Upper lobe of left lung (tissue), 4 donors: Measurements from ENCODE around the gene TAMALIN.

Experiments used
- POLR2A ChIP-seq, 4 donors: fragments of 450-650 bp; IDR thresholded peaks; one replicate each; pipeline ENCODE4 v1.5.1; 2016 to 2017; ENCODE audit warnings: antibody characterized with exemption in 4 of 4, mild to moderate bottlenecking in 2 of 4
- TF ChIP-seq, protein P1 (sequence below), 6 experiments: fragments of 450-650 bp in 4 of 6; fragments of 200-600 bp in 2 of 6; sonication (generic) in 2 of 6; IDR thresholded peaks; one replicate each; pipeline ENCODE4 v1.5.1; 2016 to 2019; ENCODE audit warnings: antibody characterized with exemption in 6 of 6

DNA sequence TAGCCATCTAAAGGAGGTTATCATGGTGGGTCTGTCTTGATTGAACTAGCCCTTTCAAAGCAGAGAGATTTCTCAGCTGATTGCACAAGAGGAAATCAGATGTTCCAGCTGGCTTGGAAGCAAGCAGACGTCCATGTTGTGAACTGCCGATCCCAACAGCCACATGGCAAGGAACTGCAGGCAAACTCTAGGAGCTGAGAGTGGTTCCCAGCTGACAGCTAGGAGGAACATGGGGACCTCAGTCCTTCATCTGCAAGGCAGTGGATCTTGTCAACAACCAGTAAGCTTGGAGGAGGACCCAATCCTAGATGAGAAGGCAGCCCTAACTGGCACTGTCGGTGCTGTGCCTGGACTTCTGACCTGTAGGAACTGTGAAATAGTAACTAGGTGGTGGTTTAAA lies 47.5 kb upstream of the TAMALIN start:
- TF ChIP-seq, protein P1, sequence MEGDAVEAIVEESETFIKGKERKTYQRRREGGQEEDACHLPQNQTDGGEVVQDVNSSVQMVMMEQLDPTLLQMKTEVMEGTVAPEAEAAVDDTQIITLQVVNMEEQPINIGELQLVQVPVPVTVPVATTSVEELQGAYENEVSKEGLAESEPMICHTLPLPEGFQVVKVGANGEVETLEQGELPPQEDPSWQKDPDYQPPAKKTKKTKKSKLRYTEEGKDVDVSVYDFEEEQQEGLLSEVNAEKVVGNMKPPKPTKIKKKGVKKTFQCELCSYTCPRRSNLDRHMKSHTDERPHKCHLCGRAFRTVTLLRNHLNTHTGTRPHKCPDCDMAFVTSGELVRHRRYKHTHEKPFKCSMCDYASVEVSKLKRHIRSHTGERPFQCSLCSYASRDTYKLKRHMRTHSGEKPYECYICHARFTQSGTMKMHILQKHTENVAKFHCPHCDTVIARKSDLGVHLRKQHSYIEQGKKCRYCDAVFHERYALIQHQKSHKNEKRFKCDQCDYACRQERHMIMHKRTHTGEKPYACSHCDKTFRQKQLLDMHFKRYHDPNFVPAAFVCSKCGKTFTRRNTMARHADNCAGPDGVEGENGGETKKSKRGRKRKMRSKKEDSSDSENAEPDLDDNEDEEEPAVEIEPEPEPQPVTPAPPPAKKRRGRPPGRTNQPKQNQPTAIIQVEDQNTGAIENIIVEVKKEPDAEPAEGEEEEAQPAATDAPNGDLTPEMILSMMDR (IDR thresholded peaks at IDR 0.05), result no peak
- no peak for TF ChIP-seq POLR2A (IDR thresholded peaks at IDR 0.05)
